Tibial nerve (tissue), 4 donors: Measurements from ENCODE around the gene ZNF860.

Experiments used
- EP300 ChIP-seq, 2 donors: sonication (generic); formaldehyde crosslinking; IDR thresholded peaks; one replicate each; pipeline ENCODE4 v1.6.1; 2017; ENCODE audit warnings: antibody characterized with exemption in 2 of 2, mild to moderate bottlenecking in 1 of 2
- POLR2A ChIP-seq, 2 donors: fragments of 450-650 bp; IDR thresholded peaks; one replicate each; pipeline ENCODE4 v1.6.1; 2017; ENCODE audit warnings: antibody characterized with exemption in 2 of 2, mild to moderate bottlenecking in 2 of 2, moderate library complexity in 2 of 2
- TF ChIP-seq, protein P1 (sequence below), 5 experiments: fragments of 200-600 bp in 3 of 5; fragments of 450-650 bp in 2 of 5; sonication (generic) in 3 of 5; IDR thresholded peaks; one replicate each; pipeline ENCODE4 v1.5.1; 2016 to 2019; ENCODE audit warnings: antibody characterized with exemption in 5 of 5, mild to moderate bottlenecking in 3 of 5, moderate library complexity in 2 of 5

DNA sequence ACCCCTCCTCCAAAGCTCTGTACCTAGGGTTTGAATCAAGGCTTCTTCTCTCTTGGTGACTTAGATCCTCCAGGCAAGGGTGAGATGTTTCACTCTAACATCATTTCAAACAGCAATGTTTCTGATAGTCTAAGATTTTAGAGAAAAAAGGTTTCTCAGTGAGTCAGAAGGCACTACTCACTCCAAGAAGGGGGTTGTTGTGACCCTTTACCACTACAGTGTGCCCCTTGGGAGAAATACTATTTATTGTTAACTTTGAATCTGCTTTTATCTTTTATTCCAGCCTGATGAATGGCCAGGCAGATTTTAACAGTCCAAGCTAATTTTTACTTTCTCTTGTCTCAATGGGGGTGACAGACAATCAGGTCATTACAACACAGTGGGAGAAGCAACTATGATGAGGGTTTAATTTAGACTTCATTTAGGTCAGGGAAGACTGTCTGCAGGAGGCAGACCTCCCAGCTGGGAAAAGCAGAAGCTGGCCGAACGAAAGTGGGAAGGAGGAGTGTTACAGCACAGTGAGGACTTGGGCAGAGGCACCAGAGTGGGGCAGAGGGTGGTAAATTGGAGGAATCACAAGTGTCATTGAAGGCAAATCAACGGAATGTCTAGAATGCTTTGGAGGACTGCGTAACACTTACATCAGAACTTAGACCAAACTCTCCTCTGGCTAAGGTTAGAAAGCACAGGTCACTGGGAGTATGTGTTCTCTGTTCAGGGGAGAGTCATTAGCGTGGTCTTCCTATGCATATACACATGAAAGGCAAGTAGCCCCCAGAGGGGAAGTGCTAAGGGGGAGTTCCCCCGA, 21.2 kb downstream of the ZNF860 start:
- TF ChIP-seq, protein P1, sequence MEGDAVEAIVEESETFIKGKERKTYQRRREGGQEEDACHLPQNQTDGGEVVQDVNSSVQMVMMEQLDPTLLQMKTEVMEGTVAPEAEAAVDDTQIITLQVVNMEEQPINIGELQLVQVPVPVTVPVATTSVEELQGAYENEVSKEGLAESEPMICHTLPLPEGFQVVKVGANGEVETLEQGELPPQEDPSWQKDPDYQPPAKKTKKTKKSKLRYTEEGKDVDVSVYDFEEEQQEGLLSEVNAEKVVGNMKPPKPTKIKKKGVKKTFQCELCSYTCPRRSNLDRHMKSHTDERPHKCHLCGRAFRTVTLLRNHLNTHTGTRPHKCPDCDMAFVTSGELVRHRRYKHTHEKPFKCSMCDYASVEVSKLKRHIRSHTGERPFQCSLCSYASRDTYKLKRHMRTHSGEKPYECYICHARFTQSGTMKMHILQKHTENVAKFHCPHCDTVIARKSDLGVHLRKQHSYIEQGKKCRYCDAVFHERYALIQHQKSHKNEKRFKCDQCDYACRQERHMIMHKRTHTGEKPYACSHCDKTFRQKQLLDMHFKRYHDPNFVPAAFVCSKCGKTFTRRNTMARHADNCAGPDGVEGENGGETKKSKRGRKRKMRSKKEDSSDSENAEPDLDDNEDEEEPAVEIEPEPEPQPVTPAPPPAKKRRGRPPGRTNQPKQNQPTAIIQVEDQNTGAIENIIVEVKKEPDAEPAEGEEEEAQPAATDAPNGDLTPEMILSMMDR (IDR thresholded peaks at IDR 0.05), result no peak
- TF ChIP-seq POLR2A (IDR thresholded peaks at IDR 0.05), result no peak
- TF ChIP-seq EP300 (IDR thresholded peaks at IDR 0.05), result no peak
